H1 (cell line): ENCODE measurements around the gene PTPRG. TPM values are rescaled to one million over a fixed set of nuclear protein-coding genes. Genes with fewer than 3 reads are reported as not detected.

Experiments used
- CTCF ChIA-PET: fragments of 300-600 bp; sonication (Branson Sonifier 250); formaldehyde crosslinking; loops from one replicate; lab custom pipeline; 2021; ENCODE audit not compliant: partially characterized antibody; lab: Charles Lee
- POLR2A ChIA-PET: fragments of 300-600 bp; sonication (Branson Sonifier 250); formaldehyde crosslinking; loops from one replicate; lab custom pipeline; 2021; ENCODE audit warnings: inconsistent platforms; ENCODE audit not compliant: partially characterized antibody; lab: Charles Lee
- DNase-seq, 2 experiments: peaks; one replicate each; pipeline versions ENCODE4 v3.0.0 to v3.0.0-alpha.2; 2010 to 2022; ENCODE audit warnings: low spot score in 2 of 2, low read depth in 1 of 2, mixed read lengths in 1 of 2
- FAIRE-seq: peaks from 2 replicates; lab custom pipeline; 2011; peaks lifted over from hg19 to GRCh38; lab: Jason Lieb, UNC
- H2AFZ ChIP-seq: 2 replicates; pipeline ENCODE4 v1.8.1; 2012; ENCODE audit warnings: low read length, inconsistent platforms
- H2AK5ac ChIP-seq: 2 replicates; pipeline ENCODE4 v1.6.1; 2013; ENCODE audit warnings: low read depth, low read length
- H2BK120ac ChIP-seq: replicated peaks from 2 replicates; pipeline ENCODE3; 2013; ENCODE audit warnings: low read depth, low read length, inconsistent platforms
- H2BK12ac ChIP-seq: 2 replicates; pipeline ENCODE4 v1.6.1; 2013; ENCODE audit warnings: low read depth, low read length
- H2BK15ac ChIP-seq: 2 replicates; pipeline ENCODE4 v1.6.1; 2013; ENCODE audit warnings: low read length
- H2BK20ac ChIP-seq: 2 replicates; pipeline ENCODE4 v1.6.1; 2013; ENCODE audit warnings: low read length
- H2BK5ac ChIP-seq: 2 replicates; pipeline ENCODE4 v1.6.1; 2013; ENCODE audit warnings: low read depth, low read length
- H3K14ac ChIP-seq: 2 replicates; pipeline ENCODE4 v1.6.1; 2013; ENCODE audit warnings: inconsistent platforms; ENCODE audit not compliant: insufficient read length
- H3K18ac ChIP-seq: 2 replicates; pipeline ENCODE4 v1.6.1; 2013; ENCODE audit warnings: low read length; ENCODE audit errors: extremely low read depth
- H3K23ac ChIP-seq: 2 replicates; pipeline ENCODE4 v1.6.1; 2013; ENCODE audit warnings: inconsistent platforms; ENCODE audit not compliant: insufficient read length
- H3K23me2 ChIP-seq: 2 replicates; pipeline ENCODE4 v1.6.1; 2013; ENCODE audit warnings: low read depth, low read length
- H3K27ac ChIP-seq: 2 replicates; pipeline ENCODE4 v1.6.1; 2011; ENCODE audit warnings: low read depth, low read length, inconsistent platforms
- H3K27me3 ChIP-seq, 4 experiments: replicated peaks in 1 of 4; 1 replicate in 1 of 4; 2 replicates in 3 of 4; pipeline versions ENCODE4 v1.6.1 to v1.8.1; 2011 to 2013; ENCODE audit warnings: low read length in 3 of 4, mild to moderate bottlenecking in 3 of 4, inconsistent platforms in 2 of 4, mixed read lengths in 2 of 4, moderate library complexity in 1 of 4; ENCODE audit not compliant: control insufficient read depth in 3 of 4, insufficient read depth in 3 of 4; ENCODE audit errors: extremely low read depth in 1 of 4
- H3K36me3 ChIP-seq, 4 experiments: 2 replicates each; pipeline versions ENCODE4 v1.6.1 to v1.8.1; 2011 to 2013; ENCODE audit warnings: mild to moderate bottlenecking in 4 of 4, low read length in 3 of 4, moderate library complexity in 2 of 4, control low read depth in 1 of 4, inconsistent platforms in 1 of 4; ENCODE audit not compliant: insufficient read depth in 4 of 4, control insufficient read depth in 2 of 4
- H3K4ac ChIP-seq: replicated peaks from 2 replicates; pipeline ENCODE3; 2013; ENCODE audit warnings: low read length, low read depth, mixed read lengths, inconsistent platforms; ENCODE audit not compliant: insufficient read length
- H3K4me1 ChIP-seq, 4 experiments: replicated peaks in 1 of 4; 1 replicate in 1 of 4; 2 replicates in 3 of 4; pipeline versions ENCODE4 v1.6.1 to v1.8.1; 2011 to 2013; ENCODE audit warnings: low read length in 3 of 4, inconsistent platforms in 2 of 4, mixed read lengths in 1 of 4; ENCODE audit not compliant: insufficient read depth in 4 of 4, control insufficient read depth in 3 of 4
- H3K4me2 ChIP-seq, 2 experiments: 2 replicates each; pipeline versions ENCODE4 v1.6.1 to v1.8.1; 2011 to 2013; ENCODE audit warnings: low read depth in 2 of 2, low read length in 2 of 2, control low read depth in 1 of 2, inconsistent platforms in 1 of 2, mild to moderate bottlenecking in 1 of 2; ENCODE audit not compliant: insufficient read depth in 1 of 2
- H3K4me3 ChIP-seq, 4 experiments: fragments of 200-600, 300-600 bp in 1 of 4; sonication (generic), shearing (Covaris generic), sonication (Bioruptor Twin) in 1 of 4; 2 replicates each; pipeline versions ENCODE4 v1.5.1 to v1.8.1; 2011 to 2016; ENCODE audit warnings: low read length in 4 of 4, low read depth in 3 of 4, control low read depth in 2 of 4, inconsistent platforms in 2 of 4, mild to moderate bottlenecking in 2 of 4, mixed read lengths in 1 of 4, moderate library complexity in 1 of 4; ENCODE audit not compliant: insufficient read depth in 2 of 4; ENCODE audit errors: extremely low read depth in 1 of 4
- H3K56ac ChIP-seq: replicated peaks from 2 replicates; pipeline ENCODE3; 2013; ENCODE audit warnings: low read depth, mild to moderate bottlenecking, mixed read lengths, low read length, inconsistent platforms; ENCODE audit not compliant: insufficient read length
- H3K79me1 ChIP-seq: 2 replicates; pipeline ENCODE4 v1.6.1; 2013; ENCODE audit warnings: low read depth, low read length, control low read depth
- H3K79me2 ChIP-seq, 2 experiments: 2 replicates each; pipeline versions ENCODE4 v1.6.1 to v1.8.1; 2012 to 2013; ENCODE audit warnings: low read length in 2 of 2, mild to moderate bottlenecking in 2 of 2, inconsistent platforms in 1 of 2; ENCODE audit not compliant: insufficient read depth in 2 of 2, control insufficient read depth in 1 of 2
- H3K9ac ChIP-seq, 4 experiments: replicated peaks in 1 of 4; 1 replicate in 1 of 4; 2 replicates in 3 of 4; pipeline versions ENCODE4 v1.6.1 to v1.8.1; 2011 to 2013; ENCODE audit warnings: low read depth in 3 of 4, low read length in 3 of 4, control low read depth in 2 of 4, mild to moderate bottlenecking in 2 of 4, moderate library complexity in 2 of 4, inconsistent platforms in 1 of 4; ENCODE audit errors: extremely low read depth in 1 of 4
- H3K9me3 ChIP-seq, 2 experiments: 2 replicates each; pipeline versions ENCODE4 v1.6.1 to v1.8.1; 2012 to 2013; ENCODE audit warnings: mild to moderate bottlenecking in 2 of 2, moderate library complexity in 2 of 2, control low read depth in 1 of 2, inconsistent platforms in 1 of 2, low read depth in 1 of 2, low read length in 1 of 2, mixed read lengths in 1 of 2; ENCODE audit not compliant: insufficient read depth in 2 of 2
- H4K20me1 ChIP-seq, 2 experiments: replicated peaks in 1 of 2; 2 replicates each; pipeline versions ENCODE3 to v1.8.1; 2011 to 2013; ENCODE audit warnings: inconsistent platforms in 2 of 2, low read length in 2 of 2, mild to moderate bottlenecking in 1 of 2; ENCODE audit not compliant: insufficient read depth in 2 of 2, control insufficient read depth in 1 of 2
- H4K5ac ChIP-seq: 2 replicates; pipeline ENCODE4 v1.6.1; 2013; ENCODE audit warnings: low read length, low read depth, mixed read lengths, inconsistent platforms; ENCODE audit not compliant: insufficient read length
- H4K8ac ChIP-seq: 2 replicates; pipeline ENCODE4 v1.8.0; 2013; ENCODE audit warnings: mild to moderate bottlenecking, moderate library complexity, low read length, inconsistent platforms; ENCODE audit not compliant: insufficient read depth; ENCODE audit errors: extremely low read depth
- H4K91ac ChIP-seq: replicated peaks from 2 replicates; pipeline ENCODE3; 2013; ENCODE audit warnings: low read length, mixed read lengths, inconsistent platforms; ENCODE audit not compliant: insufficient read length
- BRCA1 ChIP-seq: IDR thresholded peaks from 2 replicates; pipeline ENCODE4 v1.6.1; 2012; ENCODE audit warnings: low read depth, low read length, improper control_type of control experiment
- NANOG ChIP-seq: IDR thresholded peaks from 2 replicates; pipeline ENCODE4 v1.6.1; 2011; ENCODE audit warnings: low read length, low read depth, mild to moderate bottlenecking, inconsistent platforms; ENCODE audit not compliant: insufficient read depth, poor library complexity, severe bottlenecking
- SIRT6 ChIP-seq: IDR thresholded peaks from one replicate; pipeline ENCODE4 v1.7.1; 2012; ENCODE audit warnings: low read length, inconsistent platforms
- WGBS, 2 experiments: shearing (Covaris generic) in 1 of 2; methylation state at CpG; one replicate each; pipeline versions ENCODE4 v1.1.6 to v1.1.7; 2013 to 2015; ENCODE audit warnings: low lambda C conversion rate in 2 of 2, mixed read lengths in 2 of 2, inconsistent platforms in 1 of 2, low coverage in 1 of 2, missing lambda C conversion rate in 1 of 2; ENCODE audit not compliant: insufficient replicate concordance in 2 of 2, insufficient coverage in 1 of 2, insufficient read length in 1 of 2; ENCODE audit errors: extremely low coverage in 1 of 2, missing lambda C conversion rate in 1 of 2; 5-methylcytosine and 5-hydroxymethylcytosine counted together
- polyA plus RNA-seq, 7 experiments: library from polyadenylated mRNA; depleted of rRNA in 3 of 7; stranded (reverse) in 5 of 7; unstranded in 2 of 7; fragments of >200 nt in 5 of 7; fragments of 200-250 nt in 2 of 7; gene quantifications; 1 replicate in 5 of 7; 2 replicates in 1 of 7; 4 replicates in 1 of 7; pipeline versions ENCODE4 v1.2.1 to v1.2.3, GENCODE V29; 2011 to 2013; ENCODE audit warnings: missing spikeins in 2 of 7, mixed read lengths in 2 of 7
- total RNA-seq: library from RNA; stranded (reverse); fragmentation: NEBNext Ultra II Directional; extraction: Animal tissue kit (Norgen Biotek cat#: 25700); gene quantifications from 2 replicates; pipeline ENCODE4 v1.2.1, GENCODE V29; 2021
- TF ChIP-seq, protein P1 (sequence below), 3 experiments: IDR thresholded peaks; 1 replicate in 2 of 3; 2 replicates in 1 of 3; pipeline versions ENCODE4 v1.5.1 to v1.6.1; 2011; ENCODE audit warnings: low read length in 3 of 3, mild to moderate bottlenecking in 3 of 3, inconsistent platforms in 2 of 3, low read depth in 1 of 3, moderate library complexity in 1 of 3; ENCODE audit not compliant: insufficient read depth in 1 of 3; ENCODE audit errors: control extremely low read depth in 1 of 3

PTPRG gene
- total and polyA plus RNA-seq, 2 of the 8 experiments (the other 6 are each of a cell fraction or from before 2014, with no cell fraction given): 23.3 to 96.2 TPM

- no peak overlapping the region for H3K4me3 ChIP-seq
- TF ChIP-seq BRCA1 (no peak), NANOG (no peak), SIRT6 (no peak)
- TF ChIP-seq, protein P1, sequence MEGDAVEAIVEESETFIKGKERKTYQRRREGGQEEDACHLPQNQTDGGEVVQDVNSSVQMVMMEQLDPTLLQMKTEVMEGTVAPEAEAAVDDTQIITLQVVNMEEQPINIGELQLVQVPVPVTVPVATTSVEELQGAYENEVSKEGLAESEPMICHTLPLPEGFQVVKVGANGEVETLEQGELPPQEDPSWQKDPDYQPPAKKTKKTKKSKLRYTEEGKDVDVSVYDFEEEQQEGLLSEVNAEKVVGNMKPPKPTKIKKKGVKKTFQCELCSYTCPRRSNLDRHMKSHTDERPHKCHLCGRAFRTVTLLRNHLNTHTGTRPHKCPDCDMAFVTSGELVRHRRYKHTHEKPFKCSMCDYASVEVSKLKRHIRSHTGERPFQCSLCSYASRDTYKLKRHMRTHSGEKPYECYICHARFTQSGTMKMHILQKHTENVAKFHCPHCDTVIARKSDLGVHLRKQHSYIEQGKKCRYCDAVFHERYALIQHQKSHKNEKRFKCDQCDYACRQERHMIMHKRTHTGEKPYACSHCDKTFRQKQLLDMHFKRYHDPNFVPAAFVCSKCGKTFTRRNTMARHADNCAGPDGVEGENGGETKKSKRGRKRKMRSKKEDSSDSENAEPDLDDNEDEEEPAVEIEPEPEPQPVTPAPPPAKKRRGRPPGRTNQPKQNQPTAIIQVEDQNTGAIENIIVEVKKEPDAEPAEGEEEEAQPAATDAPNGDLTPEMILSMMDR (IDR thresholded peaks at IDR 0.05; ENCODE audit: control extremely low read depth in 1 of 3, insufficient read depth in 1 of 3, low read depth in 1 of 3, low read length in 3 of 3): no peak
- H3K9me3 ChIP-seq: no peaks in the 10 kb centered on the region
- POLR2A ChIA-PET: interaction anchor here (1.1 kb wide), 1 partner anchor 11 kb away, joined by 5 read pairs; no protein-coding TSS in a partner anchor
- H4K8ac ChIP-seq: no peak overlapping the region
- no peak overlapping the region for H2BK120ac ChIP-seq
- no peak overlapping the region for H4K5ac ChIP-seq
- no peak overlapping the region for H3K9ac ChIP-seq
- H4K20me1 ChIP-seq: peaks cover 2 to 9% of the 10 kb centered on the region in 2 experiments
- no peak overlapping the region for H2AFZ ChIP-seq
- H2BK20ac ChIP-seq: no peak overlapping the region
- H3K79me1 ChIP-seq: no peaks in the 10 kb centered on the region; the same call in 1 of the 2 replicates
- H2BK12ac ChIP-seq: no peak overlapping the region
- peaks cover 0 to 21% (median 15%) of the 10 kb centered on the region in 4 experiments; a peak in 6 of 7 replicates for H3K4me1 ChIP-seq
- H3K4ac ChIP-seq: no peak overlapping the region
- FAIRE-seq (no peak), DNase-seq (no peak)
- no peak overlapping the region for H2AK5ac ChIP-seq
- no peaks in the 10 kb centered on the region for H3K23me2 ChIP-seq
- H3K14ac ChIP-seq: no peak overlapping the region
- CTCF ChIA-PET: no interaction called here
- 64% methylated on average over 6 of the region's 6 CpGs; no CpG with 5 or more reads in 1 of the 2 experiments for WGBS, 2 experiments
- H3K27ac ChIP-seq: peak overlapping the region; percentile 12; the same call in 1 of the 2 replicates
- H3K27me3 ChIP-seq: no peaks in the 10 kb centered on the region
- no peak overlapping the region for H3K18ac ChIP-seq
- H3K36me3 ChIP-seq: no peaks in the 10 kb centered on the region
- no peak overlapping the region for H4K91ac ChIP-seq
- H3K56ac ChIP-seq: no peak overlapping the region
- H3K23ac ChIP-seq: no peak overlapping the region
- H2BK15ac ChIP-seq: no peak overlapping the region
- H2BK5ac ChIP-seq: no peak overlapping the region
- H3K79me2 ChIP-seq: peaks cover 0 to 100% of the 10 kb centered on the region in 2 experiments
- 0 out of 4 replicates have a peak overlapping the region, but pooled peaks of 1 of the 2 experiments have one; percentile 11 for H3K4me2 ChIP-seq
Observed at GRCh38 chr3:61807865-61808276, 246.5 kb downstream of the PTPRG start.
